Left colon (tissue), 2 donors: ENCODE data around the gene HDAC7. TPM values are rescaled to one million over a fixed set of nuclear protein-coding genes. Genes with fewer than 3 reads are reported as not detected.

Experiments used
- ATAC-seq: fragments of 200-7000 bp; cut with Tn5 transposase; one replicate; pipeline ENCODE4 v1.9.1; 2020; ENCODE audit warnings: mild to moderate bottlenecking, moderate library complexity
- DNase-seq, 2 donors: peaks; one replicate each; pipeline ENCODE4 v3.0.0-alpha.2; 2020
- intact Hi-C, 2 donors: fragments of 100-400 bp; cut with DNase I in 1 of 2; cut with micrococcal nuclease in 1 of 2; formaldehyde crosslinking; loops; one replicate each; pipeline versions ENCODE4 v1.11.2 to v1.14.0; 2022; cut with DNase I, micrococcal nuclease
- total RNA-seq, 2 donors: library from RNA; stranded (reverse); fragmentation: NEBNext Ultra II Directional; extraction: Animal tissue kit (Norgen Biotek cat#: 25700); gene quantifications; one replicate each; pipeline ENCODE4 v1.2.1, GENCODE V29; 2021
- donor health status: DM: no; HTN: no; CAD: no.
- donor health status: DM: yes; HTN: yes; CAD: no.

HDAC7 gene
- total RNA-seq, 2 donors from 2014 or later = 21.6 to 25.6 TPM

DNA sequence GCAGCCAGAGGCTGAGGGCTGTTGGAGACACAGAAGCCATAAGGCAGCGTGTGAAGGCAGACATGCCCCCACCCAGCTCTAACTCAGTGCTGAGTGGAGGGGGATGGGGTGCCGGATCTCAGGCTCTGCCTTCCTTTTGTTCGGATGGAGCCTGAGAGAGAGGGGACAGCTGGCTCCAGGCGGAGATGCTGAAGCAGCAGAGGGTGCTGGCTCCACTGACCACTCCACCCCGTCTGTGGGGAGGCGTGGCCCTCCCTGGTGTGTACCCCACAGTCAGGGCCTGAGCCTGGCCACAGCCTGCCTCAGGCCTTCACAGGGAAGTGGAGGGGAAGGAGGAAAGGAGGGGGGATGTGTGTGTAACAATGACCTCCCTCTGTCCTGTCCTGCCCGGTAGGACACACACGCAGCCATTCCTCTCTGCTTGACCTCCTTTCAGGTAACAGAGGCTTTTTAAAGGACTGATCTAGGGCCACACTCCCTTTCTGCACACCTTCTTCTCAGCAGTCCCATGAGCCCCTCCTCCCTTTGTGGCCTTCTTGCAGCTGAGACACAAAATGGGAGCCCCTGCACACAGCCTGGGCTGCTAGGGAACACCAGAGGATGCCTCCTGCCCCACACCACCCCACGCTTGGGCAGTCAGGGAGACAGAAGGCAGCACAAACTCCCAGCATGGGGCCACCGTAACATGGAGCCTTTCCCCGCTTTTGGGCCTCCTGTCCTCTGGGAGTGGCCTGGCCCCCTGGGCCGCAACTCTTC is 84.8 kb downstream of the HDAC7 start:
- DNase-seq (no peak), ATAC-seq (no peak)
- intact Hi-C loops = no loop called here

DNA sequence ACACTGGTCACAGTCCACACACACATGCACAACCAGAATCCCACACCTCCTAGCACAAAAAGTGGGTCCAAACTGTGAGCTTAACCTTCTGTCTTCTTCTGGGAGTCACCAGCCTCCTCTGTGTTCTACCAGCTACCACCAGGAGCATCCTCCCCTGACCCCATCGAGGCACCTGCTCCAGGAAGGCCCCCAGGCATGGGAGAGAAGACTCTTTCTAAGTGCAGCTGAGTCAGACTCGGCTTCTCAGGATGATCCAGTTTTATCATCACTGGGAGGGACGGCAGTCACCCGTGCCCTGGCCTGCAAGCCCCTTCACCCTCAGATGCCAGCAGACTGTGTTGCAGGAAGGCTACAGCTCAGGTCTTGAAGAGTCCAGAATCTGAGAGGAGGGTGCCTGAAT is 86.6 kb downstream of the HDAC7 start:
- intact Hi-C loops = no loop called here
- no peak for DNase-seq
- no peak for ATAC-seq

Other genes with a start within 250 kb of the HDAC7 start
- gene RPAP3, start 113.9 kb downstream of the HDAC7 start, total RNA-seq = 10 to 100 TPM; 14.7 to 17.8 TPM
- gene ENDOU, start 94.4 kb downstream of the HDAC7 start, total RNA-seq = not detected
- gene RAPGEF3, start 61.0 kb downstream of the HDAC7 start, total RNA-seq = 1 to 10 TPM; 8.5 to 9.7 TPM
- gene SLC48A1, start 46.7 kb downstream of the HDAC7 start, total RNA-seq = 10 to 100 TPM; 18.1 to 18.9 TPM
- 100 to 1,000 TPM; 143 to 154 TPM for gene VDR, start 85.1 kb upstream of the HDAC7 start, total RNA-seq
- gene TMEM106C, start 143.7 kb upstream of the HDAC7 start, total RNA-seq = 100 to 1,000 TPM; 166 to 180 TPM
- gene COL2A1, start 184.6 kb upstream of the HDAC7 start, total RNA-seq = 1 to 10 TPM in 1 of 2 donors, under 1 TPM in 1; 0.95 to 1.2 TPM